Smooth muscle cell (in vitro differentiated cells): ENCODE measurements around the gene CCR5. TPM values are rescaled to one million over a fixed set of nuclear protein-coding genes. Genes with fewer than 3 reads are reported as not detected.

Experiments used
- DNase-seq: peaks from one replicate; lab custom pipeline; 2025; ENCODE audit not compliant: unreplicated experiment; lab: John Stamatoyannopoulos, UW
- H2AFZ ChIP-seq: fragments of 200-600 bp; sonication (generic); 2 replicates; pipeline ENCODE4 v1.6.0; 2016; ENCODE audit warnings: antibody characterized with exemption, low read depth, mild to moderate bottlenecking
- H3F3A ChIP-seq: fragments of 200-600 bp; sonication (generic); 2 replicates; pipeline ENCODE4 v1.6.0; 2017; ENCODE audit warnings: antibody characterized with exemption, low read depth
- H3K27ac ChIP-seq: fragments of 200-600 bp; sonication (generic); 2 replicates; pipeline ENCODE4 v1.5.1; 2016; ENCODE audit warnings: low read depth, mild to moderate bottlenecking
- H3K27me3 ChIP-seq: fragments of 200-600 bp; sonication (generic); 2 replicates; pipeline ENCODE4 v1.6.1; 2016; ENCODE audit warnings: low read depth, mild to moderate bottlenecking
- H3K36me3 ChIP-seq: fragments of 200-600 bp; sonication (generic); 2 replicates; pipeline ENCODE4 v1.5.1; 2016; ENCODE audit warnings: low read depth
- H3K4me1 ChIP-seq: fragments of 200-600 bp; sonication (generic); 2 replicates; pipeline ENCODE4 v1.5.1; 2016; ENCODE audit warnings: low read depth
- H3K4me2 ChIP-seq: fragments of 200-600 bp; sonication (generic); 2 replicates; pipeline ENCODE4 v1.6.0; 2016; ENCODE audit warnings: mild to moderate bottlenecking
- H3K4me3 ChIP-seq: fragments of 200-600 bp; sonication (generic); 2 replicates; pipeline ENCODE4 v1.5.1; 2016; ENCODE audit warnings: mild to moderate bottlenecking
- H3K79me2 ChIP-seq: fragments of 200-600 bp; sonication (generic); 2 replicates; pipeline ENCODE4 v1.6.0; 2016; ENCODE audit warnings: low read depth, mild to moderate bottlenecking
- H3K9ac ChIP-seq: fragments of 200-600 bp; sonication (generic); 2 replicates; pipeline ENCODE4 v1.6.0; 2016; ENCODE audit warnings: low read depth
- H3K9me3 ChIP-seq: fragments of 200-600 bp; sonication (generic); replicated peaks from 2 replicates; pipeline ENCODE4 v1.5.1; 2016; ENCODE audit warnings: low read depth
- H4K20me1 ChIP-seq: fragments of 200-600 bp; sonication (generic); 2 replicates; pipeline ENCODE4 v1.6.0; 2016; ENCODE audit warnings: low read depth
- WGBS: methylation state at CpG from one replicate; pipeline ENCODE4 v1.1.7; 2016; ENCODE audit warnings: low lambda C conversion rate; 5-methylcytosine and 5-hydroxymethylcytosine counted together
- polyA plus RNA-seq: library from polyadenylated mRNA; unstranded; fragments of >200 nt; fragmentation: Nextera tagmentation; extraction: Ambion mirVana; gene quantifications from 2 replicates; pipeline ENCODE4 v1.2.1, GENCODE V29; 2016
- total RNA-seq: library from RNA; depleted of rRNA; stranded (reverse); fragments of >200 nt; gene quantifications from 2 replicates; pipeline ENCODE4 v1.2.3, GENCODE V29; 2014
- TF ChIP-seq, protein P1 (sequence below): fragments of 200-600 bp; sonication (generic); IDR thresholded peaks from 2 replicates; pipeline ENCODE4 v1.5.1; 2017; ENCODE audit warnings: borderline replicate concordance, mild to moderate bottlenecking, antibody characterized with exemption; ENCODE audit not compliant: insufficient read depth, poor library complexity, severe bottlenecking

Gene CCR5
- total RNA-seq (not detected in 2 replicates), polyA plus RNA-seq (not detected in 2 replicates)

DNA sequence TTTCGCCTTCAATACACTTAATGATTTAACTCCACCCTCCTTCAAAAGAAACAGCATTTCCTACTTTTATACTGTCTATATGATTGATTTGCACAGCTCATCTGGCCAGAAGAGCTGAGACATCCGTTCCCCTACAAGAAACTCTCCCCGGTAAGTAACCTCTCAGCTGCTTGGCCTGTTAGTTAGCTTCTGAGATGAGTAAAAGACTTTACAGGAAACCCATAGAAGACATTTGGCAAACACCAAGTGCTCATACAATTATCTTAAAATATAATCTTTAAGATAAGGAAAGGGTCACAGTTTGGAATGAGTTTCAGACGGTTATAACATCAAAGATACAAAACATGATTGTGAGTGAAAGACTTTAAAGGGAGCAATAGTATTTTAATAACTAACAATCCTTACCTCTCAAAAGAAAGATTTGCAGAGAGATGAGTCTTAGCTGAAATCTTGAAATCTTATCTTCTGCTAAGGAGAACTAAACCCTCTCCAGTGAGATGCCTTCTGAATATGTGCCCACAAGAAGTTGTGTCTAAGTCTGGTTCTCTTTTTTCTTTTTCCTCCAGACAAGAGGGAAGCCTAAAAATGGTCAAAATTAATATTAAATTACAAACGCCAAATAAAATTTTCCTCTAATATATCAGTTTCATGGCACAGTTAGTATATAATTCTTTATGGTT lies at the start of gene CCR5:
CCR5 (plus strand) TSS at position 108 of the 680 bp plus-strand sequence. CDS start 1,957 bp downstream, outside the sequence.
- Histone ChIP-seq H3K36me3 (no peaks in the 10 kb centered on the region), H3K4me2 (no peak within 1 kb of the TSS), H3K9ac (no peak within 1 kb of the TSS), H4K20me1 (no peaks in the 10 kb centered on the region), H3K9me3 (no peaks in the 10 kb centered on the region), H3F3A (peaks cover 4% of the 10 kb centered on the region), H3K79me2 (no peaks in the 10 kb centered on the region), H3K4me3 (no peak within 1 kb of the TSS), H3K4me1 (no peaks in the 10 kb centered on the region), H3K27me3 (peaks cover 22% of the 10 kb centered on the region), H3K27ac (no peak within 1 kb of the TSS), H2AFZ (peak within 1 kb of the TSS; percentile 32)
- TF ChIP-seq, protein P1, sequence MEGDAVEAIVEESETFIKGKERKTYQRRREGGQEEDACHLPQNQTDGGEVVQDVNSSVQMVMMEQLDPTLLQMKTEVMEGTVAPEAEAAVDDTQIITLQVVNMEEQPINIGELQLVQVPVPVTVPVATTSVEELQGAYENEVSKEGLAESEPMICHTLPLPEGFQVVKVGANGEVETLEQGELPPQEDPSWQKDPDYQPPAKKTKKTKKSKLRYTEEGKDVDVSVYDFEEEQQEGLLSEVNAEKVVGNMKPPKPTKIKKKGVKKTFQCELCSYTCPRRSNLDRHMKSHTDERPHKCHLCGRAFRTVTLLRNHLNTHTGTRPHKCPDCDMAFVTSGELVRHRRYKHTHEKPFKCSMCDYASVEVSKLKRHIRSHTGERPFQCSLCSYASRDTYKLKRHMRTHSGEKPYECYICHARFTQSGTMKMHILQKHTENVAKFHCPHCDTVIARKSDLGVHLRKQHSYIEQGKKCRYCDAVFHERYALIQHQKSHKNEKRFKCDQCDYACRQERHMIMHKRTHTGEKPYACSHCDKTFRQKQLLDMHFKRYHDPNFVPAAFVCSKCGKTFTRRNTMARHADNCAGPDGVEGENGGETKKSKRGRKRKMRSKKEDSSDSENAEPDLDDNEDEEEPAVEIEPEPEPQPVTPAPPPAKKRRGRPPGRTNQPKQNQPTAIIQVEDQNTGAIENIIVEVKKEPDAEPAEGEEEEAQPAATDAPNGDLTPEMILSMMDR: no peak
- WGBS: 54% methylated on average over 5 of the region's 5 CpGs
- DNase-seq: no peak

DNA sequence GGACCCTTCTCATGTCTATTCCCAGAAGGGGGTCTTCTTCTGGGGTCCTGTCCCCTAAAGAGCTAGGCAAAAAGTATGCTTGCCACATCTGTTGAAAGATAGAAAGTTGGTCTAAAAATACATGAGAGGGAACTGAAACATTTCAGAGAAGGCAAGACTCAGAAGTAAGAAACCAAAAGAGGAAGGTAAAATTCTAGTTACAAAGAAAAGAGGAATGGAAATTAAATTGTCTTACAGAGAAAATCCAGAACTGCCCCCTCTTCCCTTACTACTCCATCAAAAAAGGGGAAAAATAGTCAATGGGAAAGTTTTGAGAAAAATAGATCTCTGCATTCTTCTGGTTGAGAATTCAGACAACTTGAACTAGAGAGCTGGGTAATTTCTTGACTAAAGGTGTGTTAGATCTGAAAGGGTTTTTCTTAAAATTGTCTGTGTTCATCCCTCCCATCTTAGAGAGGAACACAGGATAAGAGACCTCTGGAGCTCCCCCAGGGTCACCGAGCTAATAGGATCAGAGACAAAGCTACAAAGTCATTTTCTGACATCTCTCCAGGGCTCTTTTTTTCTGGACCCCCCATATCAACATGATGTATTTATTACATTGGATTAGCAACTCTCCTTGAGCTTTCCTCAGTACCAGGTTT lies 49.2 kb upstream of the CCR5 start:
- Histone ChIP-seq H3K4me2 (no peak overlapping the region), H3K27me3 (peaks cover 28% of the 10 kb centered on the region), H3K79me2 (no peaks in the 10 kb centered on the region), H3K27ac (no peak overlapping the region), H3K4me1 (no peaks in the 10 kb centered on the region), H3K9ac (no peak overlapping the region), H3K9me3 (no peaks in the 10 kb centered on the region), H3K4me3 (no peak overlapping the region), H2AFZ (no peak overlapping the region), H4K20me1 (no peaks in the 10 kb centered on the region), H3K36me3 (no peaks in the 10 kb centered on the region), H3F3A (no peaks in the 10 kb centered on the region)
- 92% methylated on average over 1 of the region's 1 CpG for WGBS
- DNase-seq: no peak
- TF ChIP-seq, protein P1: no peak

DNA sequence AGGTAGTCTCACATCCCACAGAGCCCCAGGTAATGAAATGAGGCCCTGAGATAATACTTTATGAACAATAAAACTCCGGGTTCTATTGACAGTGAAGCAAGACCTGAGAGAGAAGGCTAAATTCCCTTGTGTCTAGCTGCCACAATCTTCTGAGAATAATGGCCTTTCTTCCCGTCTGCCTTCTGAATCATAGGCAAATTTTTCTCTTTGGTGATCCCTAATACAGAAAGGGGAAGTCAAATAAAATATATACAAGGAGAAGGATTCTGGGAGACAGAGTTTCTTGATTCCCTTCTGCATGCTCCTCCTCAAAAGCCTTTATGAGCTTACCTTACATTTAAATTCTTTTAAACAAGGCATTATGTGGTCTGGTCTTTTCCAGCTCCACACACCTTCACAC lies 46.7 kb upstream of the CCR5 start:
- Histone ChIP-seq H3K27ac (no peak overlapping the region), H3K9me3 (no peaks in the 10 kb centered on the region), H3K79me2 (no peaks in the 10 kb centered on the region), H3K4me2 (no peak overlapping the region), H3K4me3 (no peak overlapping the region), H4K20me1 (no peaks in the 10 kb centered on the region), H2AFZ (no peak overlapping the region), H3K36me3 (no peaks in the 10 kb centered on the region), H3K4me1 (no peaks in the 10 kb centered on the region), H3K9ac (no peak overlapping the region), H3K27me3 (peaks cover 28% of the 10 kb centered on the region), H3F3A (no peaks in the 10 kb centered on the region)
- no peak for DNase-seq
- WGBS: 82% methylated on average over 2 of the region's 2 CpGs
- TF ChIP-seq, protein P1: no peak
